ENCODE measurements around the gene CACNB4.

CACNB4 gene

DNA sequence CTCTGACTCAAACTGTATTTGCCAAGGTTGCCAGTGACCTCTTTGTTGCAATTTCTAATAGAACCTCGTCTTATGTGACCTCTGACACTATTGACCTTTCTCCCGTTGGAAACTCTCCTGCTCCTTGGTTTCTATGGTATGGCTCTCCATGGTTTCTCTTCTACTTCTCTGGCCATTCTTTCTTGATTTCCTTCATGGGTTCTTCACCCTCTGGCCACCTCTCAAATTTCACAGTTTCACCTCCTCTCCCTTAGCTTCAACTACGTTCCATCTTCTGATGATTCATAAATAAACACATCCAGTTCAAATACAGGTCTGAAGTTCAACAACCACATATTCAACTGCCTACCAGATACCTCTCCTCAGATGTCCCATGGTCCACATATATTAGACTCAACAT is 109.5 kb downstream of the CACNB4 start:
- Histone ChIP-seq H3K27ac (replicated peaks) (no peak overlapping the region), H3K27me3 (ENCODE audit: insufficient read depth, poor library complexity, severe bottlenecking) (no peaks in the 10 kb centered on the region), H3K4me3 (replicated peaks; ENCODE audit: insufficient read depth, low read length) (no peak overlapping the region)
- TF ChIP-seq, protein P1, sequence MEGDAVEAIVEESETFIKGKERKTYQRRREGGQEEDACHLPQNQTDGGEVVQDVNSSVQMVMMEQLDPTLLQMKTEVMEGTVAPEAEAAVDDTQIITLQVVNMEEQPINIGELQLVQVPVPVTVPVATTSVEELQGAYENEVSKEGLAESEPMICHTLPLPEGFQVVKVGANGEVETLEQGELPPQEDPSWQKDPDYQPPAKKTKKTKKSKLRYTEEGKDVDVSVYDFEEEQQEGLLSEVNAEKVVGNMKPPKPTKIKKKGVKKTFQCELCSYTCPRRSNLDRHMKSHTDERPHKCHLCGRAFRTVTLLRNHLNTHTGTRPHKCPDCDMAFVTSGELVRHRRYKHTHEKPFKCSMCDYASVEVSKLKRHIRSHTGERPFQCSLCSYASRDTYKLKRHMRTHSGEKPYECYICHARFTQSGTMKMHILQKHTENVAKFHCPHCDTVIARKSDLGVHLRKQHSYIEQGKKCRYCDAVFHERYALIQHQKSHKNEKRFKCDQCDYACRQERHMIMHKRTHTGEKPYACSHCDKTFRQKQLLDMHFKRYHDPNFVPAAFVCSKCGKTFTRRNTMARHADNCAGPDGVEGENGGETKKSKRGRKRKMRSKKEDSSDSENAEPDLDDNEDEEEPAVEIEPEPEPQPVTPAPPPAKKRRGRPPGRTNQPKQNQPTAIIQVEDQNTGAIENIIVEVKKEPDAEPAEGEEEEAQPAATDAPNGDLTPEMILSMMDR (IDR thresholded peaks at IDR 0.05; ENCODE audit: insufficient read depth, low read length): no peak
- TF ChIP-seq SPI1 (IDR thresholded peaks at IDR 0.05; ENCODE audit: borderline replicate concordance, low read depth) (no peak), GABPA (IDR thresholded peaks at IDR 0.05; ENCODE audit: low read depth) (no peak), POLR2AphosphoS5 (IDR thresholded peaks at IDR 0.05; ENCODE audit: low read depth) (no peak)
- TF ChIP-seq, protein P2, sequence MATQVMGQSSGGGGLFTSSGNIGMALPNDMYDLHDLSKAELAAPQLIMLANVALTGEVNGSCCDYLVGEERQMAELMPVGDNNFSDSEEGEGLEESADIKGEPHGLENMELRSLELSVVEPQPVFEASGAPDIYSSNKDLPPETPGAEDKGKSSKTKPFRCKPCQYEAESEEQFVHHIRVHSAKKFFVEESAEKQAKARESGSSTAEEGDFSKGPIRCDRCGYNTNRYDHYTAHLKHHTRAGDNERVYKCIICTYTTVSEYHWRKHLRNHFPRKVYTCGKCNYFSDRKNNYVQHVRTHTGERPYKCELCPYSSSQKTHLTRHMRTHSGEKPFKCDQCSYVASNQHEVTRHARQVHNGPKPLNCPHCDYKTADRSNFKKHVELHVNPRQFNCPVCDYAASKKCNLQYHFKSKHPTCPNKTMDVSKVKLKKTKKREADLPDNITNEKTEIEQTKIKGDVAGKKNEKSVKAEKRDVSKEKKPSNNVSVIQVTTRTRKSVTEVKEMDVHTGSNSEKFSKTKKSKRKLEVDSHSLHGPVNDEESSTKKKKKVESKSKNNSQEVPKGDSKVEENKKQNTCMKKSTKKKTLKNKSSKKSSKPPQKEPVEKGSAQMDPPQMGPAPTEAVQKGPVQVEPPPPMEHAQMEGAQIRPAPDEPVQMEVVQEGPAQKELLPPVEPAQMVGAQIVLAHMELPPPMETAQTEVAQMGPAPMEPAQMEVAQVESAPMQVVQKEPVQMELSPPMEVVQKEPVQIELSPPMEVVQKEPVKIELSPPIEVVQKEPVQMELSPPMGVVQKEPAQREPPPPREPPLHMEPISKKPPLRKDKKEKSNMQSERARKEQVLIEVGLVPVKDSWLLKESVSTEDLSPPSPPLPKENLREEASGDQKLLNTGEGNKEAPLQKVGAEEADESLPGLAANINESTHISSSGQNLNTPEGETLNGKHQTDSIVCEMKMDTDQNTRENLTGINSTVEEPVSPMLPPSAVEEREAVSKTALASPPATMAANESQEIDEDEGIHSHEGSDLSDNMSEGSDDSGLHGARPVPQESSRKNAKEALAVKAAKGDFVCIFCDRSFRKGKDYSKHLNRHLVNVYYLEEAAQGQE (IDR thresholded peaks at IDR 0.05; ENCODE audit: insufficient replicate concordance, low read depth): no peak
- no peak for DNase-seq (ENCODE audit: low read depth in 1 of 2, low spot score in 1 of 2)

DNA sequence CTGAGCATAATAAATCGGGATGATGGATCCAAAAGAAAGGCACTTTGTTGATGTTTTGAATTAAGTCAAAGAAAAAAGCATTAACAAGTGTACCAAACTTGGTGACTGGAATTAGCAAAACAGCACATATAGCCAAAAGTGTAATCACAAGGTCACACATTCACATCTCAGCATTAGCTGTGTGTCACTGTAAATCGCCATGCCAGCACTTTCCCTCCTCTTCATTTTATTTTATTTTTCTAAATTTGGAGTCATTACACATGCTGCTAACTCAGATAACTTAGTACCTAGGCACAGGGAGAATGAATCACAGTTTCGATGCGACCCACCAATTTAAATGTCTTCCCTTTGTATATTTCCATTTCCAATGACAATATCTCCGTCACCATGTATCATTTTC is 111.4 kb downstream of the CACNB4 start:
- DNase-seq (ENCODE audit: low read depth in 1 of 2, low spot score in 1 of 2): no peak
- TF ChIP-seq POLR2AphosphoS5 (IDR thresholded peaks at IDR 0.05; ENCODE audit: low read depth): no peak
- TF ChIP-seq, protein P2 (IDR thresholded peaks at IDR 0.05; ENCODE audit: insufficient replicate concordance, low read depth): no peak
- no peak for TF ChIP-seq GABPA (IDR thresholded peaks at IDR 0.05; ENCODE audit: low read depth)
- TF ChIP-seq SPI1 (IDR thresholded peaks at IDR 0.05; ENCODE audit: borderline replicate concordance, low read depth): no peak
- TF ChIP-seq, protein P1 (IDR thresholded peaks at IDR 0.05; ENCODE audit: insufficient read depth, low read length): no peak
- no peak overlapping the region for H3K4me3 ChIP-seq (replicated peaks; ENCODE audit: insufficient read depth, low read length)
- no peak overlapping the region for H3K27ac ChIP-seq (replicated peaks)
- H3K27me3 ChIP-seq (ENCODE audit: insufficient read depth, poor library complexity, severe bottlenecking): no peaks in the 10 kb centered on the region

DNA sequence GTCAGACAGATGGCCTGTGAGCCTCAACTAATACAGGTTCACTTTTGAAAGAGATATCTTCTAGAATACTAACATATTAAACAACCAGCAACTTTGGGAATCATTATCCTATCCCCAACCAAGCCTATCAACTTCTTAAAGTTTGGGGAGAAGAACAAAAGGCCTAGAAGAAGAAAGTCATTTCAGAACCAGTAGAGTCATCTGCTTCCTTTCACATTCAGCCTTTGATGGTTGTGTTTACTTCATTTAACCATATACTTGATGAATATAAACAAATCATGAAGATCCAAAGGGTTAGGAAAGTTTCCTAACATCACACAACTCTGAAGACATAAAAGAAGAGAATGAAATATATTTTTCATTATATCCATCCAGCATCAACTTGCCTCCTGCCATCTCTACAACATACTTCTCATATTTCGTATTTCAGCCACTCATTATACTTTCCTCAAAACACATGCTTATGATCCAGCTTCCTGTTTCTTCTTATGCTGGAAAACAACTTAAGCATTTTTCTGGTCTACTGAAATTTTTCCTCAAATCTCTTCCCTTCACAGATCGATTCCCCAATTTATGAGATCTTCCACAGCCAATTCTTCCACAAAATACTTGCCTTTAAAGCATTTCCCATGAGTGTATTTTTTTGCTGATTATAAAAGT is 114.3 kb downstream of the CACNB4 start:
- TF ChIP-seq POLR2AphosphoS5 (IDR thresholded peaks at IDR 0.05; ENCODE audit: low read depth): no peak
- TF ChIP-seq, protein P2 (IDR thresholded peaks at IDR 0.05; ENCODE audit: insufficient replicate concordance, low read depth): no peak
- TF ChIP-seq SPI1 (IDR thresholded peaks at IDR 0.05; ENCODE audit: borderline replicate concordance, low read depth): no peak
- no peak for TF ChIP-seq GABPA (IDR thresholded peaks at IDR 0.05; ENCODE audit: low read depth)
- TF ChIP-seq, protein P1 (IDR thresholded peaks at IDR 0.05; ENCODE audit: insufficient read depth, low read length): no peak
- no peak overlapping the region for H3K4me3 ChIP-seq (replicated peaks; ENCODE audit: insufficient read depth, low read length)
- DNase-seq (ENCODE audit: low read depth in 1 of 2, low spot score in 1 of 2): no peak
- no peaks in the 10 kb centered on the region for H3K27me3 ChIP-seq (ENCODE audit: insufficient read depth, poor library complexity, severe bottlenecking)
- no peak overlapping the region for H3K27ac ChIP-seq (replicated peaks)
